Keratinocyte (primary cell): ENCODE data around the gene GRB10. TPM values are rescaled to one million over a fixed set of nuclear protein-coding genes. Genes with fewer than 3 reads are reported as not detected.

Source experiments
- DNase-seq: peaks from one replicate; pipeline ENCODE4 v3.0.0-alpha.2; 2011; ENCODE audit warnings: low read depth, missing footprints, low spot score
- FAIRE-seq: peaks from 2 replicates; lab custom pipeline; 2011; peaks lifted over from hg19 to GRCh38; lab: Jason Lieb, UNC
- H2AFZ ChIP-seq: 2 replicates; pipeline ENCODE4 v1.6.0; 2012; ENCODE audit warnings: low read length, control low read depth, inconsistent platforms; ENCODE audit not compliant: control insufficient read depth
- H3K27ac ChIP-seq: 2 replicates; pipeline ENCODE4 v1.5.1; 2011; ENCODE audit warnings: low read length; ENCODE audit not compliant: control insufficient read depth, insufficient read depth
- H3K27me3 ChIP-seq: 3 replicates; pipeline ENCODE4 v1.6.0; 2011; ENCODE audit warnings: low read length; ENCODE audit not compliant: control insufficient read depth, insufficient read depth; ENCODE audit errors: extremely low read depth
- H3K36me3 ChIP-seq, 2 experiments: 2 replicates in 1 of 2; 3 replicates in 1 of 2; pipeline ENCODE4 v1.5.1; 2011; ENCODE audit warnings: low read length in 2 of 2, mild to moderate bottlenecking in 1 of 2; ENCODE audit not compliant: control insufficient read depth in 2 of 2, insufficient read depth in 2 of 2; ENCODE audit errors: extremely low read depth in 1 of 2
- H3K4me1 ChIP-seq: 3 replicates; pipeline ENCODE4 v1.5.1; 2011; ENCODE audit warnings: low read length; ENCODE audit not compliant: control insufficient read depth, insufficient read depth; ENCODE audit errors: extremely low read depth
- H3K4me2 ChIP-seq: 3 replicates; pipeline ENCODE4 v1.6.0; 2011; ENCODE audit warnings: low read depth, low read length; ENCODE audit not compliant: control insufficient read depth, insufficient read depth; ENCODE audit errors: extremely low read depth
- H3K4me3 ChIP-seq, 3 experiments: fragments of 200-600 bp in 1 of 3; sonication (generic) in 1 of 3; 2 replicates in 2 of 3; 3 replicates in 1 of 3; pipeline ENCODE4 v1.5.1; 2011 to 2016; ENCODE audit warnings: low read length in 3 of 3, mild to moderate bottlenecking in 3 of 3, control low read depth in 2 of 3, inconsistent platforms in 1 of 3, low read depth in 1 of 3, mixed read lengths in 1 of 3, mixed run types in 1 of 3, moderate library complexity in 1 of 3; ENCODE audit not compliant: control insufficient read depth in 2 of 3, insufficient read depth in 2 of 3; ENCODE audit errors: extremely low read depth in 1 of 3
- H3K79me2 ChIP-seq: 2 replicates; pipeline ENCODE4 v1.6.0; 2012; ENCODE audit warnings: low read length; ENCODE audit not compliant: control insufficient read depth, insufficient read depth
- H3K9ac ChIP-seq: 3 replicates; pipeline ENCODE4 v1.6.0; 2011; ENCODE audit warnings: low read length; ENCODE audit not compliant: control insufficient read depth, insufficient read depth; ENCODE audit errors: extremely low read depth
- H3K9me1 ChIP-seq: 3 replicates; pipeline ENCODE4 v1.6.0; 2011; ENCODE audit warnings: low read length; ENCODE audit not compliant: control insufficient read depth, insufficient read depth; ENCODE audit errors: extremely low read depth
- H3K9me3 ChIP-seq: 2 replicates; pipeline ENCODE4 v1.5.1; 2012; ENCODE audit warnings: low read depth, low read length; ENCODE audit not compliant: control insufficient read depth
- H4K20me1 ChIP-seq: 3 replicates; pipeline ENCODE4 v1.6.0; 2011; ENCODE audit warnings: low read length; ENCODE audit not compliant: control insufficient read depth, insufficient read depth; ENCODE audit errors: extremely low read depth
- CTCF ChIP-seq, 3 experiments: IDR thresholded peaks in 1 of 3; conservative IDR thresholded peaks in 1 of 3; optimal IDR thresholded peaks in 1 of 3; 2 replicates in 2 of 3; 3 replicates in 1 of 3; pipeline versions ENCODE3 to v1.5.1; 2011; ENCODE audit warnings: low read length in 3 of 3, mild to moderate bottlenecking in 3 of 3, moderate library complexity in 2 of 3, control low read depth in 1 of 3, inconsistent platforms in 1 of 3; ENCODE audit not compliant: insufficient read depth in 2 of 3; ENCODE audit errors: extremely low read depth in 1 of 3
- EZH2 ChIP-seq: IDR thresholded peaks from one replicate; pipeline ENCODE4 v1.6.1; 2012; ENCODE audit warnings: inconsistent platforms, mild to moderate bottlenecking, low read length, moderate library complexity
- dilution Hi-C: fragments of 300-500 bp; cut with MboI; formaldehyde crosslinking; loops from one replicate; pipeline ENCODE4 v1.7.0; 2020; ENCODE audit warnings: low sequenced_read_pairs; ENCODE audit not compliant: extremely low pct_ligation_motif_present
- polyA plus RNA-seq, 5 experiments: library from polyadenylated mRNA; depleted of rRNA in 3 of 5; stranded (reverse) in 3 of 5; stranded (forward) in 1 of 5; unstranded in 1 of 5; fragments of >200 nt; gene quantifications; 1 replicate in 1 of 5; 2 replicates in 3 of 5; 3 replicates in 1 of 5; pipeline versions ENCODE4 v1.2.1 to v1.2.3, GENCODE V29; 2011 to 2012; ENCODE audit warnings: missing spikeins in 2 of 5, low read depth in 1 of 5, low replicate concordance in 1 of 5

GRB10 gene
- polyA plus RNA-seq, 1 donor (not counting 4 experiments of a cell fraction or from before 2014, with no cell fraction given): 4.4 TPM

- TF ChIP-seq EZH2 (no peak), CTCF (optimal IDR thresholded peaks at IDR 0.05 in 1 of 3, IDR thresholded peaks at IDR 0.05 in 1 of 3, conservative IDR thresholded peaks at IDR 0.05 in 1 of 3; ENCODE audit: extremely low read depth in 1 of 3, insufficient read depth in 2 of 3, low read length in 3 of 3) (no peak)
- Histone ChIP-seq H3K36me3 (peaks cover 0 to 3% of the 10 kb centered on the region in 2 experiments), H3K4me2 (no peak overlapping the region), H3K4me3 (no peak overlapping the region), H3K27me3 (no peaks in the 10 kb centered on the region), H3K27ac (no peak overlapping the region), H3K4me1 (no peaks in the 10 kb centered on the region), H3K9me3 (no peaks in the 10 kb centered on the region), H2AFZ (no peak overlapping the region), H3K9ac (no peak overlapping the region), H4K20me1 (no peaks in the 10 kb centered on the region), H3K79me2 (no peaks in the 10 kb centered on the region), H3K9me1 (no peaks in the 10 kb centered on the region)
- dilution Hi-C loops: no loop called here
- FAIRE-seq: no peak
- DNase-seq: no peak
Measured at GRCh38 chr7:50598460-50599343, 184.0 kb downstream of the GRB10 start.

- H3K36me3 ChIP-seq: no peaks in the 10 kb centered on the region
- no peaks in the 10 kb centered on the region for H3K9me3 ChIP-seq
- H3K27me3 ChIP-seq: no peaks in the 10 kb centered on the region
- H3K79me2 ChIP-seq: no peaks in the 10 kb centered on the region
- no peak overlapping the region for H3K27ac ChIP-seq
- no peak overlapping the region for H3K4me3 ChIP-seq
- dilution Hi-C loops: no loop called here
- H3K9me1 ChIP-seq: no peaks in the 10 kb centered on the region
- no peak for FAIRE-seq
- DNase-seq: no peak
- H4K20me1 ChIP-seq: no peaks in the 10 kb centered on the region
- no peak for TF ChIP-seq CTCF (optimal IDR thresholded peaks at IDR 0.05 in 1 of 3, IDR thresholded peaks at IDR 0.05 in 1 of 3, conservative IDR thresholded peaks at IDR 0.05 in 1 of 3; ENCODE audit: extremely low read depth in 1 of 3, insufficient read depth in 2 of 3, low read length in 3 of 3)
- TF ChIP-seq EZH2: no peak
- no peak overlapping the region for H3K9ac ChIP-seq
- no peak overlapping the region for H3K4me2 ChIP-seq
- no peaks in the 10 kb centered on the region for H3K4me1 ChIP-seq
- H2AFZ ChIP-seq: no peak overlapping the region
Measured at GRCh38 chr7:50596484-50596883, 186.2 kb downstream of the GRB10 start.
